ENCODE results near the gene ARMC9. TPM values are rescaled to one million over a fixed set of nuclear protein-coding genes. Genes with fewer than 3 reads are reported as not detected.

The ARMC9 gene
- total RNA-seq, 1 experiment from 2014 or later = 23.4 TPM

DNA sequence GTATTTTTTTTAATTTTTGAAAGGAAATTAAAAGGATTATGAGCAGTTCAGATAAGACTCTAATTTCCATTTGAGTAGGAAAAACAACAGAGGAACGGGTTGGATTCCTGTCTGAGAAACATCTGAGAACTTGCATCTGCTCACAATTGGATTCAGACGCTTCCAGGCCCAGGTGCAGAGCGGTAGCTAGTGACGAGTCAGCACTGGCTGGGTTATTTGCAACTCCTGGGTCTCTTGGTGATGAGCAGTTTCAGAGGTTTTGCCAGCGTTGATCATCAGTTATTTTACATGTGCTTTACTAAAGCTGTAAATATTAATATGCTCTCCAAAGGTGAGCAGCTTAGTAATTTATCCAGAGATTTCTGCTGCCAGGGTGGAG lies 158.0 kb downstream of the ARMC9 start:
- no TSS peak for BruUV-seq (replicated peaks)
- Histone ChIP-seq H3K9ac (ENCODE audit: low read length) (no peak overlapping the region), H3K27ac (ENCODE audit: low read length) (no peak overlapping the region), H3K9me3 (ENCODE audit: low read length) (no peaks in the 10 kb centered on the region), H3K4me1 (ENCODE audit: insufficient read depth, low read length) (no peaks in the 10 kb centered on the region), H3F3A (ENCODE audit: low read length, unreplicated experiment) (no peaks in the 10 kb centered on the region), H3K36me3 (ENCODE audit: low read depth, low read length) (no peaks in the 10 kb centered on the region), H3K9me2 (replicated peaks; ENCODE audit: low read length) (no peaks in the 10 kb centered on the region), H4K20me1 (ENCODE audit: low read length) (no peaks in the 10 kb centered on the region), H2AFZ (ENCODE audit: low read length) (no peak overlapping the region), H3K4me3 (ENCODE audit: low read length) (no peak overlapping the region), H3K4me2 (ENCODE audit: low read length) (no peak overlapping the region), H3K79me2 (ENCODE audit: low read length) (no peaks in the 10 kb centered on the region), H3K27me3 (ENCODE audit: low read length) (no peaks in the 10 kb centered on the region)
- CTCF ChIA-PET = no interaction called here
- DNase-seq (no peak), ATAC-seq (no peak)
- intact Hi-C loops (cut with micrococcal nuclease) = no loop called here
- POLR2A ChIA-PET (ENCODE audit: unreplicated experiment) = no interaction called here
- TF ChIP-seq, protein P1, sequence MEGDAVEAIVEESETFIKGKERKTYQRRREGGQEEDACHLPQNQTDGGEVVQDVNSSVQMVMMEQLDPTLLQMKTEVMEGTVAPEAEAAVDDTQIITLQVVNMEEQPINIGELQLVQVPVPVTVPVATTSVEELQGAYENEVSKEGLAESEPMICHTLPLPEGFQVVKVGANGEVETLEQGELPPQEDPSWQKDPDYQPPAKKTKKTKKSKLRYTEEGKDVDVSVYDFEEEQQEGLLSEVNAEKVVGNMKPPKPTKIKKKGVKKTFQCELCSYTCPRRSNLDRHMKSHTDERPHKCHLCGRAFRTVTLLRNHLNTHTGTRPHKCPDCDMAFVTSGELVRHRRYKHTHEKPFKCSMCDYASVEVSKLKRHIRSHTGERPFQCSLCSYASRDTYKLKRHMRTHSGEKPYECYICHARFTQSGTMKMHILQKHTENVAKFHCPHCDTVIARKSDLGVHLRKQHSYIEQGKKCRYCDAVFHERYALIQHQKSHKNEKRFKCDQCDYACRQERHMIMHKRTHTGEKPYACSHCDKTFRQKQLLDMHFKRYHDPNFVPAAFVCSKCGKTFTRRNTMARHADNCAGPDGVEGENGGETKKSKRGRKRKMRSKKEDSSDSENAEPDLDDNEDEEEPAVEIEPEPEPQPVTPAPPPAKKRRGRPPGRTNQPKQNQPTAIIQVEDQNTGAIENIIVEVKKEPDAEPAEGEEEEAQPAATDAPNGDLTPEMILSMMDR (conservative IDR thresholded peaks at IDR 0.05; ENCODE audit: low read depth, low read length) = no peak
- TF ChIP-seq EZH2 (IDR thresholded peaks at IDR 0.05; ENCODE audit: low read length, unreplicated experiment) = no peak
- no peak for TF ChIP-seq EZH2phosphoT487 (IDR thresholded peaks at IDR 0.05; ENCODE audit: borderline replicate concordance, low read length)

DNA sequence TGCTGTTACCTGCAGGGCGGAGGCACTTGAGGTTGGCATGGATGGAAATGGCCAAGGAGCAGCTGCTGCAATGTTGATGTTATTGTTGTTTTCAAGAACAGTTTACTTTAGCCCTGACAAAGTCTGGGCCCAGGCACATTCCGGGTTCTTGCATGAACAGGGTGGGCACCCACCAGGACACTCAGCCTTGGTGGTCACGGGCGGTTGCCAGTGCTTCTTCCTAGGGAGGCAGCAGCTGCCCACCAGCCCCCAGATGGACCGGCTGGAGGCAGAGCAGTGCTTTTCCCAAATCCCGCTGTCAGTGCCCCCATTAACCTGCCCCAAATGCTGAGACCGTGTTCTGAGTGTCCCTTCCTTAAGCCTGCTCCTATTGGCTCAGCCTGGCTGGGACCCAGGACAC lies 158.6 kb downstream of the ARMC9 start:
- Histone ChIP-seq H3F3A (ENCODE audit: low read length, unreplicated experiment) (no peaks in the 10 kb centered on the region), H3K4me1 (ENCODE audit: insufficient read depth, low read length) (no peaks in the 10 kb centered on the region), H3K79me2 (ENCODE audit: low read length) (no peaks in the 10 kb centered on the region), H4K20me1 (ENCODE audit: low read length) (no peaks in the 10 kb centered on the region), H2AFZ (ENCODE audit: low read length) (no peak overlapping the region), H3K36me3 (ENCODE audit: low read depth, low read length) (no peaks in the 10 kb centered on the region), H3K9me2 (replicated peaks; ENCODE audit: low read length) (no peaks in the 10 kb centered on the region), H3K4me3 (ENCODE audit: low read length) (no peak overlapping the region), H3K9me3 (ENCODE audit: low read length) (no peaks in the 10 kb centered on the region), H3K27me3 (ENCODE audit: low read length) (no peaks in the 10 kb centered on the region), H3K4me2 (ENCODE audit: low read length) (no peak overlapping the region), H3K9ac (ENCODE audit: low read length) (no peak overlapping the region), H3K27ac (ENCODE audit: low read length) (no peak overlapping the region)
- intact Hi-C loops (cut with micrococcal nuclease) = no loop called here
- ChIA-PET POLR2A (ENCODE audit: unreplicated experiment) (no interaction called here), CTCF (no interaction called here)
- TF ChIP-seq, protein P1 (conservative IDR thresholded peaks at IDR 0.05; ENCODE audit: low read depth, low read length) = no peak
- no peak for TF ChIP-seq EZH2phosphoT487 (IDR thresholded peaks at IDR 0.05; ENCODE audit: borderline replicate concordance, low read length)
- TF ChIP-seq EZH2 (IDR thresholded peaks at IDR 0.05; ENCODE audit: low read length, unreplicated experiment) = no peak
- ATAC-seq = no peak
- DNase-seq = no peak
- BruUV-seq (replicated peaks) = no TSS peak

DNA sequence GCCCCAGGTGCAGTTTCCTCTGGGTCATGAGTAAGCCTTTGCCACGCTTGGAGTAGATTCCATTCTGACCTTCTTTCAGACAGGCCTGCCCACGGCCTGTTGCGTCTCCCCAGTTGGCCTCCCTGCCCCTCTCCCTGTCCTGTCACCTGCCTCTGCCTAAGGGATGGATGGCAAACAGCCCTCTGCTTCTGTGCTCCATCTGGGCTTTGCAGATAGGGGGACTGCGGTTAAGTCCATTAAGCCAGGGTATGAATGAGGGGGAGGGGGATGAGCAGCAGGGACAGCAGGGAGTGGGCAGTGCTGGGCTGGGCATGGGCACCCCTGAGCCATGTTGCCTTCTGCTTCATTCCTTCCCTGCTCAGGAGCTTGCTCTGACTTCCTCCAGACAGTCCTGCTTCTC lies 159.5 kb downstream of the ARMC9 start:
- TF ChIP-seq EZH2 (IDR thresholded peaks at IDR 0.05; ENCODE audit: low read length, unreplicated experiment) (no peak), EZH2phosphoT487 (IDR thresholded peaks at IDR 0.05; ENCODE audit: borderline replicate concordance, low read length) (no peak)
- TF ChIP-seq, protein P1 (conservative IDR thresholded peaks at IDR 0.05; ENCODE audit: low read depth, low read length) = no peak
- no peak overlapping the region for H3K27ac ChIP-seq (ENCODE audit: low read length)
- CTCF ChIA-PET = no interaction called here

More for the DNA sequence above, 159.5 kb downstream of the ARMC9 start:
- Histone ChIP-seq H4K20me1 (ENCODE audit: low read length) (no peaks in the 10 kb centered on the region), H3K9ac (ENCODE audit: low read length) (no peak overlapping the region), H3K9me2 (replicated peaks; ENCODE audit: low read length) (no peaks in the 10 kb centered on the region), H3K4me2 (ENCODE audit: low read length) (no peak overlapping the region), H3K36me3 (ENCODE audit: low read depth, low read length) (no peaks in the 10 kb centered on the region), H3K4me3 (ENCODE audit: low read length) (no peak overlapping the region), H3F3A (ENCODE audit: low read length, unreplicated experiment) (no peaks in the 10 kb centered on the region), H3K27me3 (ENCODE audit: low read length) (no peaks in the 10 kb centered on the region), H3K9me3 (ENCODE audit: low read length) (no peaks in the 10 kb centered on the region), H2AFZ (ENCODE audit: low read length) (no peak overlapping the region), H3K4me1 (ENCODE audit: insufficient read depth, low read length) (0 out of 2 replicates have a peak, but pooled peaks cover 1% of the 10 kb centered on the region), H3K79me2 (ENCODE audit: low read length) (no peaks in the 10 kb centered on the region)
- DNase-seq (no peak), ATAC-seq (no peak)
- intact Hi-C loops (cut with micrococcal nuclease) = no loop called here
- POLR2A ChIA-PET (ENCODE audit: unreplicated experiment) = no interaction called here
- BruUV-seq (replicated peaks) = no TSS peak

All from PC-3 (cell line).